Upper lobe of left lung (tissue), 6 donors: ENCODE measurements around the gene TMEM255A. TPM values are rescaled to one million over a fixed set of nuclear protein-coding genes. Genes with fewer than 3 reads are reported as not detected.

Experiments
- ATAC-seq, 2 donors: fragments of 200-7000 bp; cut with Tn5 transposase; one replicate each; pipeline ENCODE4 v1.9.1; 2022; ENCODE audit warnings: mild to moderate bottlenecking in 2 of 2, moderate library complexity in 2 of 2; ENCODE audit not compliant: low FRiP score in 2 of 2
- DNase-seq, 2 donors: peaks; one replicate each; pipeline ENCODE4 v3.0.0-alpha.2; 2019 to 2020
- H3K27ac ChIP-seq, 4 donors: fragments of 200-600 bp; sonication (generic); one replicate each; pipeline ENCODE4 v1.5.1; 2016 to 2019
- H3K27me3 ChIP-seq, 4 donors: fragments of 200-600 bp; sonication (generic); one replicate each; pipeline ENCODE4 v1.5.1; 2017 to 2019
- H3K36me3 ChIP-seq, 4 donors: fragments of 200-600 bp; sonication (generic); one replicate each; pipeline ENCODE4 v1.5.1; 2016 to 2019
- H3K4me1 ChIP-seq, 4 donors: fragments of 200-600 bp; sonication (generic); one replicate each; pipeline ENCODE4 v1.5.1; 2018 to 2019
- H3K4me3 ChIP-seq, 4 donors: fragments of 200-600 bp; sonication (generic); one replicate each; pipeline ENCODE4 v1.5.1; 2017 to 2019; ENCODE audit warnings: mild to moderate bottlenecking in 2 of 4, moderate library complexity in 1 of 4
- H3K9me3 ChIP-seq, 4 donors: fragments of 200-600 bp; sonication (generic); one replicate each; pipeline ENCODE4 v1.5.1; 2018 to 2019
- EP300 ChIP-seq, 4 donors: sonication (generic); formaldehyde crosslinking; IDR thresholded peaks; one replicate each; pipeline ENCODE4 v1.5.1; 2017; ENCODE audit warnings: antibody characterized with exemption in 4 of 4, control low read depth in 2 of 4
- POLR2A ChIP-seq, 4 donors: fragments of 450-650 bp; IDR thresholded peaks; one replicate each; pipeline ENCODE4 v1.5.1; 2016 to 2017; ENCODE audit warnings: antibody characterized with exemption in 4 of 4, mild to moderate bottlenecking in 2 of 4
- POLR2AphosphoS5 ChIP-seq, 2 donors: sonication (generic); formaldehyde crosslinking; IDR thresholded peaks; one replicate each; pipeline ENCODE4 v1.5.1; 2017; ENCODE audit warnings: antibody characterized with exemption in 2 of 2
- WGBS, 2 donors: methylation state at CpG; one replicate each; pipeline ENCODE4 v1.1.5; 2017 to 2018; 5-methylcytosine and 5-hydroxymethylcytosine counted together
- total RNA-seq, 6 donors: library from RNA; depleted of rRNA in 4 of 6; stranded (reverse); fragments of >200 nt in 4 of 6; gene quantifications; one replicate each; pipeline versions ENCODE4 v1.1.0 to v1.2.1, GENCODE V29; 2016 to 2021
- TF ChIP-seq, protein P1 (sequence below), 6 experiments: fragments of 450-650 bp in 4 of 6; fragments of 200-600 bp in 2 of 6; sonication (generic) in 2 of 6; IDR thresholded peaks; one replicate each; pipeline ENCODE4 v1.5.1; 2016 to 2019; ENCODE audit warnings: antibody characterized with exemption in 6 of 6
- donor health status: DM: no; HTN: no; CAD: no; lungs with moderate emphysema.
- donor health status: DM: no; HTN: yes; CAD: no; lungs with severe emphysema.

The TMEM255A gene
- total RNA-seq, result 1 to 10 TPM; 1.0 to 3.3 (median 1.6) TPM

DNA sequence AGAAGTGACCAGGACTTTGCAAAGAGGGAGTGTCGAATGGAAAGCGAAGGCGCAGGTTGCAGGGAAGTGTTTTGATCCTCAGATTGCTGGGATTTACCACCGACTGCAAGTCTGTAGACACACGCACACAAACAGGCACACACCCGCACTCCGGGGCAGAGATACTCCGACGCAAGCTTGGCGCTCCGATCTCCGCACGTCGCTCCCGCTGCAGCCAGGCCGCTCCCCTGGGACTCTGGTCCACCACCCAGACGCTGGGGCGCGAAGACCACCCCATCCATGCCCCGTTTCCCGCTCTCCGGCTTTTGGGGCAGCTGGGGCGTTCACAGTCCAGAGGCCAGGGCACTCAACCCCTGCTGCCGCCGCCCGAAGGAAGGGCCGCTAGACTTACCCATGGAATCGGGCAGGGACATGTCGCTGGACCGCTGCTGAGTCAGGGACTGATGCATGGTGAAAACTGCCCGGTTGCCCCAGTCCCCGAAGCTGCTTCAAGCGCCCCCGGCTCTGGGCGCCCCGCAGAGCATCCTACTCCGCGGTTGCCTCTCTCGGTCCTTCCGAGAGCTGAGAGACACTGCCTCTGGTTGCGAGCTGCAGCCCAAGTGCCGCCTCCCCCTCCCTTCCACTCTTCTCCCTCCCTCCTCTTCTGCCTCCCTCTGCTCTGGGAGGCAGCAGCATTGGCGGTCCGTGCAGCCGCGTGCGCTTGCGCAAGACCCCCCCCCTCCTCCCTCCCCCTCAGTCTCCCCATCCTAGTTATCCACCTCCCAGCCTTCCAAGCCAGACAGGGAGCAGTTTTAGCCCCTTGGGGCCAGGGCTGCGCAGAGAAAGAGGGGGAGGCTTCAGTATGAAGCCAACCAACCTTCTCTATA is at the start of gene TMEM255A:
Gene TMEM255A (minus strand): TSS at position 601 of the 866 bp plus-strand sequence. CDS start 152 bp downstream, at position 449.
- peak in 1 of 2 donors; percentile 65 for ATAC-seq
- H3K9me3 ChIP-seq, result no peaks in the 10 kb centered on the region
- peak within 1 kb of the TSS in 3 of 4 donors; percentile 22 to 46 (median 41) for H3K4me3 ChIP-seq
- H3K36me3 ChIP-seq, result no peaks in the 10 kb centered on the region
- H3K4me1 ChIP-seq, result peaks cover 9 to 26% (median 11%) of the 10 kb centered on the region in 4 donors
- DNase-seq, result peak in 1 of 2 donors; percentile 49
- peaks cover 0 to 4% (median 0%) of the 10 kb centered on the region in 4 donors for H3K27me3 ChIP-seq
- WGBS, 2 donors, result 36% methylated on average over 46 of the region's 49 CpGs; no CpG with 5 or more reads in 1 of the 2 donors
- H3K27ac ChIP-seq, result no peak within 1 kb of the TSS
- TF ChIP-seq, protein P1, sequence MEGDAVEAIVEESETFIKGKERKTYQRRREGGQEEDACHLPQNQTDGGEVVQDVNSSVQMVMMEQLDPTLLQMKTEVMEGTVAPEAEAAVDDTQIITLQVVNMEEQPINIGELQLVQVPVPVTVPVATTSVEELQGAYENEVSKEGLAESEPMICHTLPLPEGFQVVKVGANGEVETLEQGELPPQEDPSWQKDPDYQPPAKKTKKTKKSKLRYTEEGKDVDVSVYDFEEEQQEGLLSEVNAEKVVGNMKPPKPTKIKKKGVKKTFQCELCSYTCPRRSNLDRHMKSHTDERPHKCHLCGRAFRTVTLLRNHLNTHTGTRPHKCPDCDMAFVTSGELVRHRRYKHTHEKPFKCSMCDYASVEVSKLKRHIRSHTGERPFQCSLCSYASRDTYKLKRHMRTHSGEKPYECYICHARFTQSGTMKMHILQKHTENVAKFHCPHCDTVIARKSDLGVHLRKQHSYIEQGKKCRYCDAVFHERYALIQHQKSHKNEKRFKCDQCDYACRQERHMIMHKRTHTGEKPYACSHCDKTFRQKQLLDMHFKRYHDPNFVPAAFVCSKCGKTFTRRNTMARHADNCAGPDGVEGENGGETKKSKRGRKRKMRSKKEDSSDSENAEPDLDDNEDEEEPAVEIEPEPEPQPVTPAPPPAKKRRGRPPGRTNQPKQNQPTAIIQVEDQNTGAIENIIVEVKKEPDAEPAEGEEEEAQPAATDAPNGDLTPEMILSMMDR (IDR thresholded peaks at IDR 0.05), result no peak
- TF ChIP-seq EP300 (IDR thresholded peaks at IDR 0.05), result no peak

DNA sequence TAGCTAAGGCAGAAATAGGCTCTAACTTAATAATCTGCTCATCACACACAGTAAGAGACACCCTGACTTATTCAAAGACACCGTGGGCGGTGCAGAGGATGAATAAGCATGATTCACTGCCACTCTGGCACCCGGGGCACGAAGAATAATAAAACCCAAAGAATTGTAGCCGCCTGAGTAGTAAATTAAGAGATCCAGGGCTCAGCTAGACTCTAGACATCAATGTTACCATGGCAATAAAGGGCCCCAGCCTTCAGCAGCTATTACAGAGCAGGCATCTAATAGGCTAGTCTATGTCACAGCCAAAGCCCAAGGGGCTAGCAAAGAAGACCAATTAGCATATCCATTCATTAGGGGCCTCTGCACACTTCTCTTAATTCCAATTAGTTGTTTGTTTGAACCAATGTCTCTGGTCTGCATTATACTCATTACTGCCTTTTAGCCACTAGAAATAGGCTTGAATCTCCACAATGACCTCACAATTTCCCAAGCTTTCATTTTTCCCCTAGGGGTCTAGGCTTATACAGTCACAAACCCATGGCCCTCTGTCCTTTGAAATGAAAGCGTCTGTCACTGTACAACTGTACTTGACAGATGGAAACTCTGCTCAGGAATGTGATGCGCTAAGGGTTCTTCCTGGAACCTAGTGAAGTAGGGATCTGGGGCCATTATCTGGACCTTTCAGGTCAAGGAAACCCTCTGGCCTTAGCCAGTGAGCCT is 47.6 kb upstream of the TMEM255A start:
- ATAC-seq, result no peak
- 72 to 83% methylated on average over 7 of the region's 7 CpGs for WGBS, 2 donors
- no peaks in the 10 kb centered on the region for H3K27me3 ChIP-seq

DNA sequence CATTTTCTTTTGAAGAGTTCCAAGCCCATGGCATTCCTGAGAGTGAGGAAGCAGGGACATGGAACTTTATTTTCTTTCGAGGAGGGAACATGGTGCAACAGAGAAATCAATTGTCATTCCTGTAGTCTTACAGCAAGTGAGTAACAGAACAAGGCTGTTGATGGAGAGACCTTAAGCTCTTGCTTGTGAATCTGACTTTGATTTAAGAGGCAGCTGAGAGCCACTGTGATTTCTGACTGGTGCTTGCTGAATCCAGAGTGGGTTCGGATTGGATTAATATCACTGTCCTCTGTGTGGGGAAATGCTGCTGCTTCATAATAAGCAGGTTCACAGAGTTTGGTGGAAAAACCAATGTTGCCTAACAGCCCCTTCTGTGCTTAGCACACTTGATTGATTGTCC is 45.9 kb upstream of the TMEM255A start:
- TF ChIP-seq POLR2A (IDR thresholded peaks at IDR 0.05) (no peak), EP300 (IDR thresholded peaks at IDR 0.05) (no peak), POLR2AphosphoS5 (IDR thresholded peaks at IDR 0.05) (no peak)
- TF ChIP-seq, protein P1 (IDR thresholded peaks at IDR 0.05), result no peak
- H3K27me3 ChIP-seq, result no peaks in the 10 kb centered on the region
- H3K9me3 ChIP-seq, result no peaks in the 10 kb centered on the region
- no peak for ATAC-seq
- H3K27ac ChIP-seq, result no peak overlapping the region
- H3K4me1 ChIP-seq, result no peaks in the 10 kb centered on the region
- WGBS, 2 donors, result 54 to 66% methylated on average over 2 of the region's 2 CpGs
- DNase-seq, result no peak
- no peak overlapping the region for H3K4me3 ChIP-seq
- H3K36me3 ChIP-seq, result no peaks in the 10 kb centered on the region

More for the DNA sequence above, 47.6 kb upstream of the TMEM255A start:
- no peak overlapping the region for H3K27ac ChIP-seq
- no peak overlapping the region for H3K4me3 ChIP-seq
- no peak for DNase-seq
- H3K36me3 ChIP-seq, result no peaks in the 10 kb centered on the region
- no peaks in the 10 kb centered on the region for H3K9me3 ChIP-seq
- TF ChIP-seq POLR2A (IDR thresholded peaks at IDR 0.05) (no peak), POLR2AphosphoS5 (IDR thresholded peaks at IDR 0.05) (no peak), EP300 (IDR thresholded peaks at IDR 0.05) (no peak)
- TF ChIP-seq, protein P1 (IDR thresholded peaks at IDR 0.05), result no peak
- H3K4me1 ChIP-seq, result no peaks in the 10 kb centered on the region

DNA sequence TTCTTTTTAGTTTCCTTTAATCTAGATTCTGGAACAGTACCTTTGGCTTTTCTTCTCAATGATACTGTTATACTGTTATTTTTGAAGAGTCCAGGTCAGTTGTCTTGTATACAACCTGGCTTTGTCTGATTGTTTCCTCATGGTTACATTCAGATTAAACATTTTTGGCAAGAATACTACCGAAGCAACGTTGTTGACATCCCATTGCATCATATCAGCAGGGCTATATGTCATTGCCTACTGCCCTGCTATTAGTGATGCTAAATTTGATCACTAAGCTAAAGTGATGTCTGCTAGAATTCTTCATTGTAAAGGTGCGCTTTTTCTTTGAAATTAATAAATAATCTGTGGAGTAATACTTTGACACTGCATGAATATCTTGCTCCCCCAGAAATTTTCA is 44.8 kb upstream of the TMEM255A start:
- WGBS, 2 donors, result 62% methylated on average over 3 of the region's 3 CpGs
- Histone ChIP-seq H3K27me3 (no peaks in the 10 kb centered on the region), H3K36me3 (no peaks in the 10 kb centered on the region), H3K4me3 (no peak overlapping the region), H3K4me1 (no peaks in the 10 kb centered on the region), H3K27ac (no peak overlapping the region), H3K9me3 (no peaks in the 10 kb centered on the region)
- no peak for ATAC-seq
- no peak for DNase-seq
- TF ChIP-seq POLR2AphosphoS5 (IDR thresholded peaks at IDR 0.05), result no peak
- TF ChIP-seq, protein P1 (IDR thresholded peaks at IDR 0.05), result no peak
- no peak for TF ChIP-seq EP300 (IDR thresholded peaks at IDR 0.05)
- TF ChIP-seq POLR2A (IDR thresholded peaks at IDR 0.05), result no peak
